GM18867 (cell line): ENCODE measurements around the gene LNP1.
"Not testable (repeated sequence)": the region's sequence is repeated elsewhere in the genome, so short reads cannot be mapped to it uniquely, and the experiment has no call there.

Source experiments
- ATAC-seq: cut with Tn5 transposase; IDR thresholded peaks from one replicate; pipeline ENCODE4 v1.9.1; 2021; ENCODE audit warnings: mild to moderate bottlenecking, moderate library complexity; ENCODE audit not compliant: unreplicated experiment

Gene LNP1

DNA sequence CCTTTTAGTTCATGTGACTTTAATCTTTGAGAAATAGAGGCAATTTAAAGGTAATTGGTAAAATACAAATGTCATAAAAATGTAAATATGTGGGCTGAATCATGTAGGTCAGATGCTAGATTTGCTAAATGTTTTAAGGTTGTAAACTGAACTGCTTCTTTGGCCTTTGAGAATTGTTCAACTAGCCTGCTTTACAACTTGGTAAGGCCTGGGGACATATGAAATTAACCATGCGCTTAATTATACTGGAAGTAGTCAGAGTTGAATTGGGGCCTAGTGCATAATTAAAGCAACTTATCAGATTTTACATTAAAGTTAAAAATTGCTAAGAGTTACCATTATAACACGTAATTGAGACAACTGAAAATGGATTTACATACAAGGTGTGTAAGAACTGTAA, 70.1 kb downstream of the LNP1 start:
- ATAC-seq, result no peak

DNA sequence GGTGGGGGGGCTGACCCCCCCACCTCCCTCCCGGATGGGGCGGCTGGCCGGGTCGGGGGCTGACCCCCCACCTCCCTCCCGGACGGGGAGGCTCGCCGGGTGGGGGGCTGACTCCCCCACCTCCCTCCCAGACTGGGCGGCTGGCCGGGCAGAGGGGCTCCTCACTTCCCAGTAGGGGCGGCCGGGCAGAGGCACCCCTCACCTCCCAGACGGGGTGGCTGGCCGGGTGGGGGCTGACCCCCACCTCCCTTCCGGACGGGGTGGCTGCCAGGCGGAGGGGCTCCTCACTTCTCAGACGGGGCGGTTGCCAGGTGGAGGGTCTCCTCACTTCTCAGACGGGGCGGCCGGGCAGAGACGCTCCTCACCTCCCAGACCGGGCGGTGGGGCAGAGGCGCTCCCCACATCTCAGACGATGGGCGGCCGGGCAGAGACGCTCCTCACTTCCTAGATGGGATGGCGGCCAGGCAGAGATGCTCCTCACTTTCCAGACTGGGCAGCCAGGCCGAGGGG, 76.6 kb downstream of the LNP1 start:
- ATAC-seq, result not testable (repeated sequence)

DNA sequence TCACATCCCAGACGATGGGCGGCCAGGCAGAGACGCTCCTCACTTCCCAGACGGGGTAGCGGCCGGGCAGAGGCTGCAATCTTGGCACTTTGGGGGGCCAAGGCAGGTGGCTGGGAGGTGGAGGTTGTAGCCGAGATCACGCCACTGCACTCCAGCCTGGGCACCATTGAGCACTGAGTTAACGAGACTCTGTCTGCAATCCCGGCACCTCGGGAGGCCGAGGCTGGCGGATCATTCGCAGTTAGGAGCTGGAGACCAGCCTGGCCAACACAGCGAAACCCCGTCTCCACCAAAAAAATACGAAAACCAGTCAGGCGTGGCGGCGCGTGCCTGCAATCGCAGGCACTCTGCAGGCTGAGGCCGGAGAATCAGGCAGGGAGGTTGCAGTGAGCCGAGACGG, 77.2 kb downstream of the LNP1 start:
- ATAC-seq, result not testable (repeated sequence)

DNA sequence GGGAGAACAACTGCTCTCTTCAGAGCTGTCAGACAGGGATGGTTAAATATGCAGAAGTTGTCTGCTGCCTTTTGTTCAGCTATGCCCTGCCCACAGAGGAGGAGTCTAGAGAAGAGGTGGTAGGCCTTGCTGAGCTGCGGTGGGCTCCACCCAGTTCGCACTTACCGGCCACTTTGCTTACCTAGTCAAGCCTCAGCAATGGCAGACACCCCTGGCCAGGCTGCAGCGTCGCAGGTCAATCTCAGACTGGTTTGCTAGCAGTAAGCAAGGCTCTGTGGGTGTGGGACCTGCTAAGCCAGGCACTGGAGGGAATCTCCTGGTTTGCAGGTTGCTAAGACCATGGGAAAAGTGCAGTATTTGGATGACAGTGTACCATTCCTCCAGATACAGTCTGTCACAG, 78.7 kb downstream of the LNP1 start:
- no peak for ATAC-seq

DNA sequence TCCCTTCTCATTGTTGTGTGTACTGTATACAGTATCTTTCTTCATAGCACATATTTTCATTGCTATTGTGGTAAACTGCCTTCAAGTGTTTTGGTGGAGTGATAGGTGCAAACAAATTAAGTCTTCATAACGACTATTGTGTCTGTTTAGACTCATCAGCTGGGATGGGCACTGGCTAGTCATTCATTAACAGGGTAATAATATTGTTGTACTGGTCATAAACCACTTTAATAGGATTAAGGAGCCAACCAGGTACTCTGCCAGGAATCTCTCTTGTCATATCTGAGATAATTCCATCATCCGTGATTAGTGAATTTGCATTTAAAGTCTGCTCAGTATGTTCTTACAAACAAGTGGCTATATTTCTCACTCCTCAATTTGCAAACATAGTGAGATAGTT, 80.8 kb downstream of the LNP1 start:
- no peak for ATAC-seq

DNA sequence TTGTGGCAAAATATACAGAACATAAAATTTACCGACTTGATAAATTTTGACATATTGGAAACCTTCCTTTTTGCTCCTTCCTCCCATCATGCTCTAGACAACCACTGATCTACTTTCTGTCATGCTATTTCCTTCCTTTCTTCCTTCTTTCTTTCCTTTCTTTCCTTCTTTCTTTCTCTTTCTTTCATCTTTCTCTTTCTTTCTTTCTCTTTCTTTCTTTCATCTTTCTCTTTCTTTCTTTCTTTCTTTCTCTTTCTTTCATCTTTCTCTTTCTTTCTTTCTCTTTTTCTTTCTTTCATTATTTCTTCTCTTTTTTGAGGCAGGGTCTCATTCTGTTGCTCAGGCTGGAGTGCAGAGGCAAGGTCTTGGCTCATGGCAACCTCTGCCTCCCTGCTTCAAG, 82.2 kb downstream of the LNP1 start:
- ATAC-seq, result no peak

DNA sequence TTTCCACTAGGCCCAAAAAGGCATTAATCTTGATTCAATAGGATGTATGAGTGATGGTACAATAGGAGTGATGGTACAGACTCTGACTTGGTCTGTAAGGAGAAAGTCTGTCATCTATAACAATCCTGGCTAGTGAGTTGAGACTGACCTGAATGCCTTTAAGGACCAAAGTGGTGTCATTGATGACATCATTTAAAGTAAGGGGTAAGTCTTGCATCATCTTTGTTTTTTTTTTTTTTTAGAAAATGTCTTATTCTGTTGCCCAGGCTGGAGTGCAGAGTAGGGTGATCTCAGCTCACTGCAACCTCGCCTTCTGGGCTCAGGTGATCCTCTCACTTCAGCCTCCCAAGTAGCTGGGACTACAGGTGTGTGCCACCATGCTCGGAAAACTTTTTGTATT, 85.5 kb downstream of the LNP1 start:
- ATAC-seq, result no peak

DNA sequence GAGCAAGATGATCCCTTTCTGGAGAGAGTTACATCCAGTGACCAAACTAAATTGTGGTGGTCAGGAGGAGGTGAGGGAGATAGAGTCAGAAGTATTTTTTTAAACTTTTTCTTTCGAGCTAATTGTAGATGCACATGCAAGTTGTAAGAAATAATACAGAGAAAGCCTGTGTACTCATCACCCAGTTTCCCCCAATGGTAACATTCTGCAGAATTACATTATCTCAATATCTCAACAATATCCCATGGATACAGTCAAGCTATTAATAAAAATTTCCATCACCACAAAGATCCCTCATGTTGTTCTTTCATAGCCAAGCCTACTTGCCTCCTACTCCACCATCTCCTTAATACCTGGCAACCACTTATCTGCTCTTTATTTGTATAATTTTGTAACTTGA, 87.8 kb downstream of the LNP1 start:
- ATAC-seq, result no peak

DNA sequence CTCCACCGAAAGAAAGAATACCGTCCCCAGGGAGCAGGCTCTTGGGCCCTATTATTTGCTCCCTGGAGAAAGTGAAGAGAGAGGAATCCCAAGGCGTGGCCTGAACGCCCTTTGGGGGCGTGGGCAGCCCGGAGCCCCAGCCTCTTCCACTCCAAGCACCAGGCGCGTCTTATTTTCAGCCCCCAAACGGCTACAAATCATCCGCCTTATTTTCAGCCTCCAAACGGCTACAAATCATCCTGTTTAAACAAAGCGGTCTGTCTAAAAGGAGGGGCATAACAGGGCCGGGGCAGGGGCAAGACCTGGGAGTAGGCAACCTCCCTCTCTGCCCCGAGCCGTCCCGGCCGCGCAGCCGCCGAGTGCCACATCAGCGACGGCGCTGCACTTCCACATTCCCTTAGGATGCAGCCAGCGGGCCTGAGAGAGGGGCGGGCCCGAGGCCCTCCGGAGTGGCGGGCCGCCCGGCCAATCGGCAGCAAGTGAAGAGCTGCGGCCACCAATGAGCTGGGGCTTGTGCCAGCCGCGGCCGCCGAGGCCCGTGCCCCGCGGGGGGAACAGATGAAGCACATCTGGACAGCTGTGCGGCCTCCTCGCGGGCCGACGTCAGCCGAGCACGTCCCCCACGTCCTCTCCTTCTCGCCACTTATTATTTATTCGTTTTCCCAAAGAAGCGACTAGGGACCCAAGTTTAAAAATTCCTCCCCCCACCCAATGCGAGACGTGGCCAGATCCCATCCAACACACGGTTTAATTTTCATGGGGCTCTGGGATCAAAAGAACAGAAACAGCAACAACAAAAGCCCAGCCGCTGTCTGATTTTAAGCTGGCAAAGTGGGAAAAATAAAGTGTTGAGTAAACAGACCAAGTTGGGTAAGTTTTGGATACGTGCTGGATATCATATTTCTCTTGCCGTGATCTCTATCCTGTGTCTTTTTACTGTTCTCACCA, 91.0 kb downstream of the LNP1 start, which contains the start of gene TMEM45A:
TMEM45A (plus strand) TSS at position 561 of the 948 bp plus-strand sequence. CDS start 62,593 bp downstream, outside the sequence.
- ATAC-seq, result peak; percentile 97

DNA sequence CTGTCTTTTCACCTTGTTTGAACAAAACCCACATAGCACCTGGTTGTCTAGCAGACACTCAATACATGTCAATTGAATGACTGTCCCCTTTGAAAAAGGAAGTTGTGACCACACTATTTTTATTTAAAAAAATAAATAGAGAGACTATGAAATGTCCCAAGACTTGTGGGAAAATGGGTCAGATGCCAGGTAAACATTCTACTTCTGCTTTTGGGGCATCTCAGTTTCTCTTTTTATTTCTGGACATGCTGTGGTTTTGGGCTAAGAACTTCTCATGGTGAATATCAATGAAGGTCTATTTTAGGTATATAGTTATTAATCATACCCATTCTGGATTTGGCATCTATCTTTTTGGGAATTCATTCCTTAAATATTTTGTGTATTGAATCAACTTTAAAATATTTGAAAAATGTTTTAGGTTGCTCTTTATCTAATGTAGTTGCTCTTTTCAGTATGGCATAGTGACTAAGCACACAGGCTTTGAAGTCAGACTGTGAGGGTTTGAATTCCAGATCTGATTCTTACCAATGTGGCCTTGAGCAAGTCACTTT, 95.4 kb downstream of the LNP1 start:
- peak; percentile 49 for ATAC-seq

DNA sequence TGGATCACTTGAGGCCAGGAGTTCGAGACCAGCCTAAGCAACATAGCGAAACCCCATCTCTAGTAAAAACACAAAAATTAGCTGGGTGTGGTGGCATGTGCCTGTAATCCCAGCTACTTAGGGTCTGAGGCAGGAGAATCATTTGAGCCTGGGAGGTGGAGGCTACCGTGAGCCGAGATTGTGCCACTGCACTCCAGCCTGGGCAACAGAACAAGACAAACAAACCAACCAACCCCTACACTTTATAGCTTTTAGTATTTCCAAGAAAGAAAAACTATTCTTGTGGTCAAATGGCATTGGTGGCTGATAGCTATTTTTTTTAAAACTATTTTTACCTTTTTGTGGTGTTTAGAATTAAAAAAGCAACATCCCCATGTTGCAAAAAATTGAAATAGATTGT, 98.3 kb downstream of the LNP1 start:
- ATAC-seq, result no peak

DNA sequence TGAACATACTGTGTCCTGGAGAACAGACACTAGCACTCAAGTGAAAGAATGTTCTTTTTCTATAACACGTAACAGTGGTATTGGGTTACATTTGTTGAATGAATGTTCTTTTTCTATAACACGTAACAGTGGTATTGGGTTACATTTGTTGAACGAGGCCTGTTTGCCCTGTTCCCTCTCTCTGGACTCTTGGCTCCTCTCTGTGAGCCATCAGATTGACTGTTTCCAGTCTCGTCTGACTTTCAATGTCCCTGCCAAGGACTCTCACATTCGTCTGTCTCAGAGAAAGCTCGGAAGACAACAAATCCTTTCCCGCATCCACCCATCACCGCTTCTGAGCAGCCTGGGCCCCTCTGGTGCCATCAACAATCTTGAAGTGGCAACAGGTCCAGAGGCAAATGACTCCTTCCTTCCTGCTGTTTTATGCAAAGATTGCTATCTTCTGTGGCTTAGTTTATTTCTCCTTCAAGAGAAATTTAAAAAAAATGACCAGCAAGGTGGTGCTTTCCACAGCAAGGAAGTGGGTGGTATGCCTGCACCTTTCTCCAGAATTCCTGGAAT, 99.1 kb downstream of the LNP1 start:
- no peak for ATAC-seq

DNA sequence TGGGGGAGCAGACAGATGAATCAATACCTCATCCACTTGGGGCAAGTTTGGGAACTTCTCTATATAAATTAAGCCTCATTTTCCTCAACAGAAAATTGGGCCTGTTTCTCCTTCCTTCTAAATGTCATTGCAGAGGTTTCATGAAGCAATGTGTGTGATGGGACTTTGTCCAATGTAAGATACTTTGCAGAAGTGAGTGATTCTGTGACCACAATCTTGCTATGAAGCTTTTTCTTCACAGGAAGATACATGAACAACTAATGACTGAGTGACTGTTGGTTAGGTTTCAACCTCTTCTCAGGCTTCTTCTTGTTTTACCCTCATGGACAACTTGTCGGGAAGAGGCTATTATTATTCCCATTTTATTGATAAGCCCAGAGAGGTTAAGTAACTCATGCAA, 102.1 kb downstream of the LNP1 start:
- ATAC-seq, result peak; percentile 84
